GM12878 (cell line): Measurements from ENCODE around the gene S100A4. TPM values are rescaled to one million over a fixed set of nuclear protein-coding genes. Genes with fewer than 3 reads are reported as not detected.
A peak's percentile ranks its signal among the peaks of the same experiment; 100 is the strongest.

Source experiments
- ATAC-seq: fragments of 200-7000 bp; cut with Tn5 transposase; 3 replicates; pipeline ENCODE4 v1.9.1; 2020; ENCODE audit warnings: mild to moderate bottlenecking, moderate library complexity
- BruUV-seq: library from RNA; stranded (reverse); fragments of 400-500 nt; replicated peaks from 2 replicates; lab custom pipeline; 2021; lab: Mats Ljungman, UMichigan
- CTCF ChIA-PET: fragments of 300-600 bp; sonication (Branson Sonifier 250); formaldehyde crosslinking; extraction: SDS; loops from one replicate; lab custom pipeline; 2021; ENCODE audit warnings: inconsistent platforms; lab: Yijun Ruan, JAX
- POLR2A ChIA-PET: fragments of 350-600 bp; formaldehyde crosslinking; extraction: SDS; loops from one replicate; lab custom pipeline; 2021; ENCODE audit warnings: inconsistent platforms; lab: Charles Lee
- RAD21 ChIA-PET: fragments of 300-600 bp; sonication (Branson Sonifier 250); formaldehyde crosslinking; loops from one replicate; lab custom pipeline; 2023; ENCODE audit warnings: antibody characterized with exemption; ENCODE audit not compliant: unreplicated experiment; lab: Charles Lee
- SMC1A ChIA-PET: fragments of 300-600 bp; sonication (Branson Sonifier 250); formaldehyde crosslinking; loops from one replicate; lab custom pipeline; 2023; ENCODE audit not compliant: unreplicated experiment, uncharacterized antibody; lab: Charles Lee
- DNase-seq: peaks from one replicate; pipeline ENCODE4 v3.0.0-alpha.2; 2011; ENCODE audit warnings: low read depth, low spot score
- FAIRE-seq: peaks from 3 replicates; lab custom pipeline; 2011; peaks lifted over from hg19 to GRCh38; lab: Jason Lieb, UNC
- H2AFZ ChIP-seq: 2 replicates; pipeline ENCODE4 v1.6.0; 2011; ENCODE audit warnings: low read depth, low read length, control low read depth; ENCODE audit not compliant: control insufficient read depth
- H3K27ac ChIP-seq: 2 replicates; pipeline ENCODE4 v1.5.1; 2011; ENCODE audit warnings: control low read depth; ENCODE audit not compliant: control insufficient read depth, insufficient read depth
- H3K27me3 ChIP-seq, 2 experiments: replicated peaks in 1 of 2; 2 replicates each; pipeline versions ENCODE4 v1.6.0 to v1.6.1; 2011; ENCODE audit warnings: low read length in 1 of 2; ENCODE audit not compliant: control insufficient read depth in 2 of 2, insufficient read depth in 2 of 2
- H3K36me3 ChIP-seq, 2 experiments: 2 replicates each; pipeline ENCODE4 v1.5.1; 2011; ENCODE audit warnings: low read length in 1 of 2; ENCODE audit not compliant: control insufficient read depth in 2 of 2, insufficient read depth in 2 of 2
- H3K4me1 ChIP-seq: 2 replicates; pipeline ENCODE4 v1.6.1; 2011; ENCODE audit warnings: mild to moderate bottlenecking, low read length, moderate library complexity, mixed read lengths; ENCODE audit not compliant: control insufficient read depth, insufficient read depth
- H3K4me2 ChIP-seq: 2 replicates; pipeline ENCODE4 v1.6.0; 2011; ENCODE audit warnings: control low read depth; ENCODE audit not compliant: control insufficient read depth, insufficient read depth
- H3K4me3 ChIP-seq: fragments of 200-600 bp; sonication (generic); 2 replicates; pipeline ENCODE4 v1.5.1; 2016
- H3K79me2 ChIP-seq: 2 replicates; pipeline ENCODE4 v1.6.0; 2011; ENCODE audit warnings: low read length; ENCODE audit not compliant: control insufficient read depth, insufficient read depth
- H3K9ac ChIP-seq: 2 replicates; pipeline ENCODE4 v1.8.0; 2011; ENCODE audit warnings: low read length, control low read depth, mixed read lengths; ENCODE audit not compliant: control insufficient read depth, insufficient read depth
- H3K9me3 ChIP-seq: replicated peaks from 3 replicates; pipeline ENCODE4 v1.5.1; 2011; ENCODE audit warnings: mild to moderate bottlenecking, low read length; ENCODE audit not compliant: control insufficient read depth, insufficient read depth
- H4K20me1 ChIP-seq: 2 replicates; pipeline ENCODE4 v1.6.0; 2011; ENCODE audit not compliant: control insufficient read depth, insufficient read depth
- DPF2 ChIP-seq: fragments of 450-650 bp; IDR thresholded peaks from 2 replicates; pipeline ENCODE4 v1.6.1; 2017; ENCODE audit warnings: mild to moderate bottlenecking
- KDM1A ChIP-seq: fragments of 200-600 bp; sonication (generic); IDR thresholded peaks from 2 replicates; pipeline ENCODE4 v1.6.1; 2016; ENCODE audit warnings: borderline replicate concordance
- MTA3 ChIP-seq: IDR thresholded peaks from 2 replicates; pipeline ENCODE4 v1.6.1; 2012; ENCODE audit warnings: low read length, inconsistent platforms, borderline replicate concordance
- RAD51 ChIP-seq: fragments of 450-650 bp; IDR thresholded peaks from 2 replicates; pipeline ENCODE4 v1.6.1; 2016; ENCODE audit warnings: moderate library complexity, mild to moderate bottlenecking, inconsistent platforms
- TARDBP ChIP-seq: IDR thresholded peaks from 2 replicates; pipeline ENCODE4 v1.6.1; 2016; ENCODE audit warnings: borderline replicate concordance
- TCF7 ChIP-seq: IDR thresholded peaks from 2 replicates; pipeline ENCODE4 v1.6.1; 2014; ENCODE audit warnings: antibody characterized with exemption, borderline replicate concordance
- WGBS: methylation state at CpG from one replicate; pipeline ENCODE4 v1.1.6; 2016; ENCODE audit warnings: low lambda C conversion rate; ENCODE audit not compliant: insufficient replicate concordance, insufficient coverage; ENCODE audit errors: missing lambda C conversion rate; 5-methylcytosine and 5-hydroxymethylcytosine counted together
- in situ Hi-C: fragments of 300-500 bp; cut with MboI; formaldehyde crosslinking; loops from 9 replicates; pipeline ENCODE4 v1.14.3; 2018; ENCODE audit warnings: mixed read lengths
- intact Hi-C: fragments of 100-400 bp; cut with micrococcal nuclease; formaldehyde crosslinking; loops from one replicate; pipeline ENCODE4 v1.14.2; 2022; ENCODE audit not compliant: unreplicated experiment
- polyA plus RNA-seq, 11 experiments: library from polyadenylated mRNA; depleted of rRNA in 4 of 11; unstranded in 6 of 11; stranded (reverse) in 5 of 11; fragments of >200 nt; fragmentation: Nextera tagmentation in 4 of 11; fragmentation: Illumina TruSeq in 1 of 11; extraction: Ambion mirVana in 4 of 11; extraction: Trizol in 1 of 11; gene quantifications; 1 replicate in 1 of 11; 2 replicates in 10 of 11; pipeline versions ENCODE4 v1.2.1 to v1.2.3, GENCODE V29; 2011 to 2016; ENCODE audit warnings: inconsistent platforms in 2 of 11, missing spikeins in 2 of 11, low read depth in 1 of 11
- total RNA-seq, 4 experiments: library from RNA; depleted of rRNA in 3 of 4; stranded (reverse); fragments of >200 nt in 3 of 4; fragmentation: Illumina TruSeq in 1 of 4; extraction: Trizol in 1 of 4; gene quantifications; 2 replicates each; pipeline versions ENCODE4 v1.2.1 to v1.2.3, GENCODE V29; 2013 to 2021

The S100A4 gene
- total and polyA plus RNA-seq, 10 of the 15 experiments (the other 5 are each of a cell fraction or from before 2014, with no cell fraction given) = 4.3 to 104 (median 27.3) TPM

GRCh38 chr1:153537376-153537730 is 8.3 kb downstream of the S100A4 start (continued):
- TF ChIP-seq TARDBP = no peak
- no peak for TF ChIP-seq TCF7
- TF ChIP-seq MTA3 = no peak
- TF ChIP-seq RAD51 = no peak

GRCh38 chr1:153536671-153537375 is 8.8 kb downstream of the S100A4 start:
- ATAC-seq (no peak), DNase-seq (no peak), FAIRE-seq (no peak)
- peaks cover 22% of the 10 kb centered on the region for H3K4me1 ChIP-seq
- ChIA-PET POLR2A (interaction anchor here (1.1 to 3.2 kb wide), 3 partner anchors 8 to 97 kb away, joined by 4 to 29 read pairs (median 7); partner anchors contain the start of genes CHTOP and S100A4), CTCF (interaction anchor here (0.7 to 8.6 kb wide), 3 partner anchors 8 to 34 kb away, joined by 3 to 216 read pairs (median 113); partner anchors contain the start of gene S100A2), RAD21 (interaction anchor here (2.1 to 6.4 kb wide), 3 partner anchors 8 to 97 kb away, joined by 4 to 74 read pairs (median 38); partner anchors contain the start of genes CHTOP and S100A4), SMC1A (interaction anchor here (2.4 kb wide), 1 partner anchor 29 kb away, joined by 14 read pairs; the partner anchor contains the start of gene S100A2)
- BruUV-seq = no TSS peak
- intact Hi-C loops = no loop called here
- H3K9me3 ChIP-seq = no peaks in the 10 kb centered on the region
- H3K79me2 ChIP-seq = no peaks in the 10 kb centered on the region; the same call in 1 of the 2 replicates
- no peak overlapping the region for H3K9ac ChIP-seq
- 65% methylated on average over 9 of the region's 9 CpGs for WGBS
- no peak overlapping the region for H3K27ac ChIP-seq
- in situ Hi-C loops = no loop called here
- no peaks in the 10 kb centered on the region for H3K36me3 ChIP-seq
- H3K4me2 ChIP-seq = peak overlapping the region; percentile 99
- no peaks in the 10 kb centered on the region for H4K20me1 ChIP-seq
- peak overlapping the region; percentile 96 for H2AFZ ChIP-seq
- TF ChIP-seq DPF2 (0 out of 2 replicates have a peak, but pooled peaks have one; percentile 2), KDM1A (no peak)
- no peaks in the 10 kb centered on the region for H3K27me3 ChIP-seq
- H3K4me3 ChIP-seq = no peak overlapping the region; the same call in 1 of the 2 replicates
